Ovary (tissue), 9 donors: ENCODE data around the gene ALDOA. TPM values are rescaled to one million over a fixed set of nuclear protein-coding genes. Genes with fewer than 3 reads are reported as not detected.

Source experiments
- DNase-seq, 5 donors: peaks; one replicate each; pipeline ENCODE4 v3.0.0-alpha.2; 2019 to 2020
- H3K27ac ChIP-seq, 2 donors: fragments of 200-600 bp; one replicate each; pipeline versions ENCODE4 v1.5.1 to v1.8.0; 2019 to 2022
- H3K27me3 ChIP-seq: fragments of 200-600 bp; one replicate; pipeline ENCODE4 v1.8.0; 2022
- H3K36me3 ChIP-seq: fragments of 200-600 bp; sonication (generic); one replicate; pipeline ENCODE4 v1.5.1; 2019
- H3K4me1 ChIP-seq: one replicate; pipeline ENCODE4 v1.8.1; 2013; ENCODE audit warnings: mild to moderate bottlenecking, moderate library complexity; ENCODE audit not compliant: insufficient read depth
- H3K4me3 ChIP-seq: fragments of 200-600 bp; sonication (generic); one replicate; pipeline ENCODE4 v1.5.1; 2017
- H3K9me3 ChIP-seq, 2 donors: fragments of 200-600 bp in 1 of 2; sonication (generic) in 1 of 2; one replicate each; pipeline versions ENCODE4 v1.5.1 to v1.8.1; 2013 to 2019; ENCODE audit warnings: mild to moderate bottlenecking in 1 of 2, moderate library complexity in 1 of 2
- CTCF ChIP-seq, 3 donors: fragments of 450-650 bp in 2 of 3; fragments of 200-600 bp in 1 of 3; IDR thresholded peaks; one replicate each; pipeline versions ENCODE4 v1.5.1 to v1.8.0; 2016 to 2022; ENCODE audit warnings: antibody characterized with exemption in 3 of 3, mild to moderate bottlenecking in 1 of 3
- EP300 ChIP-seq: sonication (generic); formaldehyde crosslinking; IDR thresholded peaks from one replicate; pipeline ENCODE4 v1.6.1; 2017; ENCODE audit warnings: antibody characterized with exemption
- POLR2A ChIP-seq: fragments of 450-650 bp; IDR thresholded peaks from one replicate; pipeline ENCODE4 v1.6.1; 2017; ENCODE audit warnings: antibody characterized with exemption, mild to moderate bottlenecking, moderate library complexity
- WGBS, 3 donors: extraction: QIAGEN DNeasy Blood & Tissue Kit in 1 of 3; methylation state at CpG; one replicate each; pipeline versions ENCODE4 v1.1.5 to v1.1.7; 2013 to 2017; 5-methylcytosine and 5-hydroxymethylcytosine counted together
- intact Hi-C, 4 donors: fragments of 100-400 bp; cut with DNase I; formaldehyde crosslinking; loops; one replicate each; pipeline versions ENCODE4 v1.11.0 to v1.15.1; 2022 to 2023
- polyA plus RNA-seq, 2 donors: library from polyadenylated mRNA; stranded (reverse); fragments of 200-250 nt in 1 of 2; fragments of 350-450 nt in 1 of 2; fragmentation: Illumina TruSeq in 1 of 2; extraction: RNeasy Lipid Tissue Mini Kit (QIAGEN cat#74804) in 1 of 2; gene quantifications; one replicate each; pipeline ENCODE4 v1.2.3, GENCODE V29; 2013 to 2014
- total RNA-seq, 7 donors: library from RNA; depleted of rRNA in 2 of 7; stranded (reverse); fragments of >200 nt in 2 of 7; fragmentation: NEBNext Ultra II Directional in 3 of 7; extraction: Animal tissue kit (Norgen Biotek cat#: 25700) in 3 of 7; gene quantifications; one replicate each; pipeline versions ENCODE4 v1.1.0 to v1.2.4, GENCODE V29; 2016 to 2023
- donor health status: DM: no; HTN: no; CAD: no; lungs with moderate emphysema.
- donor health status: DM: no; HTN: no; CAD: no.
- donor health status: Bipolar disorder and iron deficiency.
- donor health status: DM: yes; HTN: yes; CAD: no.
- donor health status: DM: no; HTN: no; CAD: no.
- donor health status: DM: yes; HTN: yes; CAD: no.

Gene ALDOA
- total and polyA plus RNA-seq, 9 donors: 252 to 1,259 (median 835) TPM

- H3K4me3 ChIP-seq: no peak overlapping the region
- no peak overlapping the region for H3K27ac ChIP-seq
- H3K36me3 ChIP-seq: no peaks in the 10 kb centered on the region
- H3K9me3 ChIP-seq: no peaks in the 10 kb centered on the region
- TF ChIP-seq EP300 (no peak), CTCF (IDR thresholded peaks at IDR 0.05) (no peak), POLR2A (no peak)
- intact Hi-C loops: loop anchor here in 1 of 4 donors (10.0 kb wide), 1 partner anchor 134 kb away; no protein-coding TSS in a partner anchor
- no peaks in the 10 kb centered on the region for H3K27me3 ChIP-seq
- DNase-seq: no peak
- no peaks in the 10 kb centered on the region for H3K4me1 ChIP-seq
- 71 to 76% (median 73%) methylated on average over 4 of the region's 4 CpGs for WGBS, 3 donors
Measured at GRCh38 chr16:30018731-30019158, 46.8 kb upstream of the ALDOA start.

- H3K27me3 ChIP-seq: no peaks in the 10 kb centered on the region
- WGBS, 3 donors: 77 to 85% (median 85%) methylated on average over 6 of the region's 6 CpGs
- no peak within 1 kb of the TSS for H3K4me3 ChIP-seq
- H3K27ac ChIP-seq: no peak within 1 kb of the TSS
- TF ChIP-seq EP300 (no peak), CTCF (IDR thresholded peaks at IDR 0.05) (no peak), POLR2A (no peak)
- H3K36me3 ChIP-seq: no peaks in the 10 kb centered on the region
- intact Hi-C loops: loop anchor here in 3 of 4 donors (2.0 to 10.0 kb wide), 3 partner anchors 298 to 328 kb away; no protein-coding TSS in a partner anchor
- H3K4me1 ChIP-seq: no peaks in the 10 kb centered on the region
- DNase-seq: no peak
- H3K9me3 ChIP-seq: no peaks in the 10 kb centered on the region
Measured at GRCh38 chr16:30022887-30023286, 42.7 kb upstream of the ALDOA start, which contains the start of gene C16orf92. C16orf92 (plus strand) TSS chr16:30023198; CDS start chr16:30023341, 143 bp downstream.

- WGBS, 3 donors: 78 to 83% (median 82%) methylated on average over 11 of the region's 11 CpGs
- Histone ChIP-seq H3K27ac (no peak overlapping the region), H3K4me3 (no peak overlapping the region), H3K27me3 (no peaks in the 10 kb centered on the region), H3K36me3 (no peaks in the 10 kb centered on the region), H3K9me3 (no peaks in the 10 kb centered on the region), H3K4me1 (no peaks in the 10 kb centered on the region)
- no peak for DNase-seq
- intact Hi-C loops: loop anchor here in 3 of 4 donors (2.0 to 10.0 kb wide), 3 partner anchors 299 to 329 kb away; no protein-coding TSS in a partner anchor
- TF ChIP-seq POLR2A: no peak
- no peak for TF ChIP-seq CTCF (IDR thresholded peaks at IDR 0.05)
- TF ChIP-seq EP300: no peak
Measured at GRCh38 chr16:30023586-30023985, 42.0 kb upstream of the ALDOA start.

GRCh38 chr16:30024451-30024850 is 41.1 kb upstream of the ALDOA start:
- H3K36me3 ChIP-seq: no peaks in the 10 kb centered on the region
- H3K4me1 ChIP-seq: no peaks in the 10 kb centered on the region
- DNase-seq: no peak
- intact Hi-C loops: loop anchor here in 3 of 4 donors (10.0 kb wide), 2 partner anchors 300 to 330 kb away; no protein-coding TSS in a partner anchor
- no peaks in the 10 kb centered on the region for H3K9me3 ChIP-seq
- no peaks in the 10 kb centered on the region for H3K27me3 ChIP-seq
- TF ChIP-seq EP300: no peak
- no peak for TF ChIP-seq CTCF (IDR thresholded peaks at IDR 0.05)
- no peak for TF ChIP-seq POLR2A
- H3K4me3 ChIP-seq: no peak overlapping the region
- WGBS, 3 donors: 66 to 73% (median 67%) methylated on average over 16 of the region's 16 CpGs
- H3K27ac ChIP-seq: no peak overlapping the region
